ENCODE results near the gene ERN1. TPM values are rescaled to one million over a fixed set of nuclear protein-coding genes. Genes with fewer than 3 reads are reported as not detected.

ERN1 gene
- total RNA-seq, 1 donor from 2014 or later = 12.1 TPM

- H3K4me3 Mint-ChIP-seq = peak overlapping the region; percentile 60
- H3K4me1 Mint-ChIP-seq (ENCODE audit: unreplicated experiment) = peaks cover 15% of the 10 kb centered on the region
- no peaks in the 10 kb centered on the region for H3K9me3 Mint-ChIP-seq
- peak overlapping the region; percentile 65 for H3K27ac Mint-ChIP-seq
- TF ChIP-seq, protein P1, sequence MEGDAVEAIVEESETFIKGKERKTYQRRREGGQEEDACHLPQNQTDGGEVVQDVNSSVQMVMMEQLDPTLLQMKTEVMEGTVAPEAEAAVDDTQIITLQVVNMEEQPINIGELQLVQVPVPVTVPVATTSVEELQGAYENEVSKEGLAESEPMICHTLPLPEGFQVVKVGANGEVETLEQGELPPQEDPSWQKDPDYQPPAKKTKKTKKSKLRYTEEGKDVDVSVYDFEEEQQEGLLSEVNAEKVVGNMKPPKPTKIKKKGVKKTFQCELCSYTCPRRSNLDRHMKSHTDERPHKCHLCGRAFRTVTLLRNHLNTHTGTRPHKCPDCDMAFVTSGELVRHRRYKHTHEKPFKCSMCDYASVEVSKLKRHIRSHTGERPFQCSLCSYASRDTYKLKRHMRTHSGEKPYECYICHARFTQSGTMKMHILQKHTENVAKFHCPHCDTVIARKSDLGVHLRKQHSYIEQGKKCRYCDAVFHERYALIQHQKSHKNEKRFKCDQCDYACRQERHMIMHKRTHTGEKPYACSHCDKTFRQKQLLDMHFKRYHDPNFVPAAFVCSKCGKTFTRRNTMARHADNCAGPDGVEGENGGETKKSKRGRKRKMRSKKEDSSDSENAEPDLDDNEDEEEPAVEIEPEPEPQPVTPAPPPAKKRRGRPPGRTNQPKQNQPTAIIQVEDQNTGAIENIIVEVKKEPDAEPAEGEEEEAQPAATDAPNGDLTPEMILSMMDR (conservative IDR thresholded peaks at IDR 0.05) = peak; percentile 88
- DNase-seq (ENCODE audit: extremely low spot score, unreplicated experiment) = no peak
- peaks cover 16% of the 10 kb centered on the region for H3K27me3 Mint-ChIP-seq
- H3K36me3 Mint-ChIP-seq = no peaks in the 10 kb centered on the region
These were observed 3.7 kb upstream of the ERN1 start for GRCh38 chr17:64133546-64134215.

GRCh38 chr17:64131606-64132270, 1.8 kb upstream of the ERN1 start:
- H3K4me3 Mint-ChIP-seq = no peak overlapping the region
- no peak for DNase-seq (ENCODE audit: extremely low spot score, unreplicated experiment)
- H3K9me3 Mint-ChIP-seq = no peaks in the 10 kb centered on the region
- H3K36me3 Mint-ChIP-seq = no peaks in the 10 kb centered on the region
- H3K27ac Mint-ChIP-seq = no peak overlapping the region
- H3K27me3 Mint-ChIP-seq = peaks cover 16% of the 10 kb centered on the region
- TF ChIP-seq, protein P1 (conservative IDR thresholded peaks at IDR 0.05) = no peak
- H3K4me1 Mint-ChIP-seq (ENCODE audit: unreplicated experiment) = peaks cover 16% of the 10 kb centered on the region

- no peaks in the 10 kb centered on the region for H3K36me3 Mint-ChIP-seq
- H3K9me3 Mint-ChIP-seq = no peaks in the 10 kb centered on the region
- peaks cover 23% of the 10 kb centered on the region for H3K4me1 Mint-ChIP-seq (ENCODE audit: unreplicated experiment)
- H3K4me3 Mint-ChIP-seq = peak overlapping the region; percentile 86
- H3K27me3 Mint-ChIP-seq = peaks cover 16% of the 10 kb centered on the region
- H3K27ac Mint-ChIP-seq = peak overlapping the region; percentile 72
- TF ChIP-seq, protein P1 (conservative IDR thresholded peaks at IDR 0.05) = peak; percentile 28
- no peak for DNase-seq (ENCODE audit: extremely low spot score, unreplicated experiment)
These were observed 636 bp upstream of the ERN1 start for GRCh38 chr17:64130559-64131001.

DNA sequence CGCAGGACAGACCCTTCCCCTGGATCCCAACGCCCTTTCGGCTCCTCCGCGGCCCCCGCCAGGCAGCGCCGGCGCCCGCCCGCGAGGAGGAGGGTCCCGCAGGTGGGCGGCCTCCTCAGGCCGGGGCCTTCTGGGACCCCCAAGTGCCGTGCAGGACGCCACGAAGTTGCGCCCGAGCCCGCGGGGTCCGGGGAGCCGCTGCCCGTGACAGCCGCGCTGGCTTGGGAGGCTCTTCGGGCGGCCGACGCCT, 504 bp downstream of the ERN1 start:
- TF ChIP-seq, protein P1 (conservative IDR thresholded peaks at IDR 0.05) = no peak
- H3K9me3 Mint-ChIP-seq = no peaks in the 10 kb centered on the region
- H3K4me1 Mint-ChIP-seq (ENCODE audit: unreplicated experiment) = peaks cover 23% of the 10 kb centered on the region
- peaks cover 16% of the 10 kb centered on the region for H3K27me3 Mint-ChIP-seq
- no peak for DNase-seq (ENCODE audit: extremely low spot score, unreplicated experiment)
- H3K27ac Mint-ChIP-seq = peak overlapping the region; percentile 86
- peaks cover 3% of the 10 kb centered on the region for H3K36me3 Mint-ChIP-seq
- peak overlapping the region; percentile 91 for H3K4me3 Mint-ChIP-seq

DNA sequence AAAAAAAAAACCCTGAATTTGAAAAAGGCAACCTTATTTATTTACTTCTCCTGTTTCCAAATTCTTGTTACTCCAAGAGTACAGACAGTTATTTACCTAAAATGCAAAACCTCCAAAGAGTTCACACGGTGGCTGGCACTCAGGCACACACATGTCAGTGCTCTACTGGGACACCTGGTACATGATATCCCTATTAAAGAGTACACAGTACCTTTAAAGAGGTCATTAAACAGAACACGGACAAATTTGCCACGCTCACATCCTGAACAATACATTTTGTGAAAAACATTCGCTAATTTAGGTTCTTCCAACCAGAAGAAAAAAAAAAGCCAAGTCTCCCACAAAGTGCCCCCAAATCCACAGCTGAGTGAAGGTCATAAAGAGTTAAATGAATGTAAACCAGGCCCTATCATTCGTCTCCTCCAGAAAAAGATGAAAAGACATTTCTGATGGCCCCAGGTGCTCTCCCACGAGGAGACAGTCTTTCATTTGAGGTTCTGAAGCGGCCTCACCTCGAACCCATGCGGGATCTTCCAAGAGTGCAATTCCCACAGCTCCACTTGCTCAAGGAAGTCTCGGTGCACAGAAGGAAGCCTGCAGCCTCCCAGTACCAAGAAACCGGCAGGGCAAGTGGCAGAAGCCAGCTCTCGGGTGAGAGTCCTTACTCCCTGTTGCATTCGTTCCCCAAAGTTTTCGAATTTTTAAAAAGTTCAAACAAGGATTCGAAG, 993 bp downstream of the ERN1 start:
- peak overlapping the region; percentile 91 for H3K4me3 Mint-ChIP-seq
- no peaks in the 10 kb centered on the region for H3K9me3 Mint-ChIP-seq
- H3K27ac Mint-ChIP-seq = peak overlapping the region; percentile 86
- peaks cover 6% of the 10 kb centered on the region for H3K36me3 Mint-ChIP-seq
- peaks cover 23% of the 10 kb centered on the region for H3K4me1 Mint-ChIP-seq (ENCODE audit: unreplicated experiment)
- TF ChIP-seq, protein P1 (conservative IDR thresholded peaks at IDR 0.05) = no peak
- H3K27me3 Mint-ChIP-seq = peaks cover 16% of the 10 kb centered on the region
- no peak for DNase-seq (ENCODE audit: extremely low spot score, unreplicated experiment)

Measured in type B pancreatic cell (in vitro differentiated cells).